ENCODE data around the gene BIRC7. TPM values are rescaled to one million over a fixed set of nuclear protein-coding genes. Genes with fewer than 3 reads are reported as not detected.
"Not testable (repeated sequence)": the region's sequence is repeated elsewhere in the genome, so short reads cannot be mapped to it uniquely, and the experiment has no call there.

The BIRC7 gene
- polyA plus RNA-seq, 3 donors: 0.48 to 2.6 (median 0.57) TPM

GRCh38 chr20:63239431-63239830 is 3.7 kb downstream of the BIRC7 start:
- no peak for DNase-seq (ENCODE audit: extremely low read depth in 1 of 11, low read depth in 9 of 11, low spot score in 4 of 11)

- no peak for DNase-seq (ENCODE audit: extremely low read depth in 1 of 11, low read depth in 9 of 11, low spot score in 4 of 11)
Measured at GRCh38 chr20:63240004-63240403, 4.3 kb downstream of the BIRC7 start.

- DNase-seq (ENCODE audit: extremely low read depth in 1 of 11, low read depth in 9 of 11, low spot score in 4 of 11): no peak
Measured at GRCh38 chr20:63241272-63241671, 5.6 kb downstream of the BIRC7 start.

GRCh38 chr20:63242736-63243135 is 7.0 kb downstream of the BIRC7 start:
- DNase-seq (ENCODE audit: extremely low read depth in 1 of 11, low read depth in 9 of 11, low spot score in 4 of 11): no peak

GRCh38 chr20:63243604-63244247 is 8.0 kb downstream of the BIRC7 start:
- DNase-seq (ENCODE audit: extremely low read depth in 1 of 11, low read depth in 9 of 11, low spot score in 4 of 11): no peak

GRCh38 chr20:63244468-63244867 is 8.8 kb downstream of the BIRC7 start:
- DNase-seq (ENCODE audit: extremely low read depth in 1 of 11, low read depth in 9 of 11, low spot score in 4 of 11): no peak

GRCh38 chr20:63246490-63247288 is 11.0 kb downstream of the BIRC7 start:
- DNase-seq (ENCODE audit: extremely low read depth in 1 of 11, low read depth in 9 of 11, low spot score in 4 of 11): no peak

GRCh38 chr20:63247671-63248228 is 12.0 kb downstream of the BIRC7 start:
- no peak for DNase-seq (ENCODE audit: extremely low read depth in 1 of 11, low read depth in 9 of 11, low spot score in 4 of 11)

GRCh38 chr20:63248835-63249591 is 13.3 kb downstream of the BIRC7 start:
- DNase-seq (ENCODE audit: extremely low read depth in 1 of 11, low read depth in 9 of 11, low spot score in 4 of 11): no peak

- no peak for DNase-seq (ENCODE audit: extremely low read depth in 1 of 11, low read depth in 9 of 11, low spot score in 4 of 11)
Measured at GRCh38 chr20:63249891-63250290, 14.2 kb downstream of the BIRC7 start.

GRCh38 chr20:63251350-63251749 is 15.6 kb downstream of the BIRC7 start:
- DNase-seq (ENCODE audit: extremely low read depth in 1 of 11, low read depth in 9 of 11, low spot score in 4 of 11): not testable (repeated sequence)

- no peak for DNase-seq (ENCODE audit: extremely low read depth in 1 of 11, low read depth in 9 of 11, low spot score in 4 of 11)
Measured at GRCh38 chr20:63252284-63252711, 16.6 kb downstream of the BIRC7 start.

GRCh38 chr20:63253065-63253437 is 17.3 kb downstream of the BIRC7 start:
- no peak for DNase-seq (ENCODE audit: extremely low read depth in 1 of 11, low read depth in 9 of 11, low spot score in 4 of 11)

GRCh38 chr20:63253438-63254231 is 17.9 kb downstream of the BIRC7 start:
- no peak for DNase-seq (ENCODE audit: extremely low read depth in 1 of 11, low read depth in 9 of 11, low spot score in 4 of 11)

- DNase-seq (ENCODE audit: extremely low read depth in 1 of 11, low read depth in 9 of 11, low spot score in 4 of 11): no peak
Measured at GRCh38 chr20:63254232-63254605, 18.5 kb downstream of the BIRC7 start, which contains the start of gene NKAIN4. Gene NKAIN4 (minus strand): TSS chr20:63254463. CDS start chr20:63254450, 13 bp downstream.

- no peak for DNase-seq (ENCODE audit: extremely low read depth in 1 of 11, low read depth in 9 of 11, low spot score in 4 of 11)
Measured at GRCh38 chr20:63254606-63255384, 19.1 kb downstream of the BIRC7 start.

GRCh38 chr20:63255931-63256704 is 20.4 kb downstream of the BIRC7 start:
- DNase-seq (ENCODE audit: extremely low read depth in 1 of 11, low read depth in 9 of 11, low spot score in 4 of 11): no peak
